ENCODE measurements around the gene MITF.
"Not testable (repeated sequence)": the region's sequence is repeated elsewhere in the genome, so short reads cannot be mapped to it uniquely, and the experiment has no call there.

Gene MITF

DNA sequence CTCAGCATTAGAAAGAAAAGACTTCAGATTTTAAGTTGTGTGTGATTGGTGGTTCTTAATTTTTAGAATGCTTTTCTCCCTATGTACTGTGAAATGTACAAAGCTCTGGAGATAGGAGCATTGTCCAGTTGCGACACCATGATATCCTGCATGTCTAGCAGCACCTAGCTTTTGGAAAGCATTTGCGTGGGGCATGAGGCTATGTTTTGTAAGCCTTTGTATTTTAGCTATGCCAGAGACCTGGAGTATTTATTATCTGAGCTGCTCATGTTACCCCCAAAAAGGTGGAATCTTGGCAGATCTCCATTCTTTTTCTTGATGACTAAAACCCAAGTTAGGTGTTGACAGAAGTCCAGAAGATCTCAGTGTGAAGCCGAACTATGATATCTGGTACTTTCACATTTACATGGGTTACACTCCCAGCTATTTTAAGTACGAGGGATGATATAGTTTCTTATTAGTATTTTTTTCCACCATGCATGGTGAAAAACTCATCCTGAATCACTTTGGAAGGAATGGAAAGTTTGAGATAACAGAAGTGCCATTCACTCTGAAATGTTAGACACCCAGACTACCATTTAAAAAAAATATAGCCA lies 133.6 kb downstream of the MITF start:
- no peak for DNase-seq (ENCODE audit: low spot score)

DNA sequence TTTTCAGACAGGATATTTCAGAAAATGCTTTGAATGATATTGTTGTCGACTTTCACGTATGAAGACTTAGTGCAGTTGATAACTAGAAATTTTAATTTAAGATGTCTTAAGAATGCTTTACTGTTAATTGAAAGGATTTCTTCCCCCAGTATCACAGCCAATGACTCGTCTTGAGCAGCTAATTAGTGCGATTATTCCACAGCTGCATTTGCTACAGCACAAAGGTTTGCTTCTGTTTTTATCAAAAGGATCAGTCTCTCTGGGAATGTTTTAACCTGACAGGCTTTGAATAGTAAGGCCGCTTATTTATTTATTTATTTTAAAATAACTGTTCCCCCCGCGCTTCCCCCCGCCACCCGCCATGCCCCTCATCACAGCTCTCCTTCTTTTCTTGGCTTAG lies 136.8 kb downstream of the MITF start:
- no peak for DNase-seq (ENCODE audit: low spot score)

DNA sequence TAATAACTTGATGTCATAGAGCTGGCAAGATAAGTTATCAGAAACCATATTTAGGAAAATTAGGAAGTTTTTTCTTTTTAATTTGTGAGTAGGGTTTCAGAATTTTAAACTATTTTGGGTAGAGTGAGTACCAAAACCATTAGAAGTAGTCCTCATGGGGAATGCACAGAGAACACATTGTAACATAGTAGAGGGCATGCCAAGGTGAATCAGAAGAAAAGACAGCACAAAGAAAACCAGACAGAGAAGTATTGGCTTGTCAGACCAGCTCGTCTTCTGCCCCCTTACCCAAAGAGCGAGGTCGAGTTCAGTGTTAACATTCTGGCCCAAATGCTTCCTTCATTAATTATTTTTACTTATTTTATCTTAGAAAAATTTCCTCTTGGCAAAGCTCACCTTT lies 139.0 kb downstream of the MITF start:
- no peak for DNase-seq (ENCODE audit: low spot score)

DNA sequence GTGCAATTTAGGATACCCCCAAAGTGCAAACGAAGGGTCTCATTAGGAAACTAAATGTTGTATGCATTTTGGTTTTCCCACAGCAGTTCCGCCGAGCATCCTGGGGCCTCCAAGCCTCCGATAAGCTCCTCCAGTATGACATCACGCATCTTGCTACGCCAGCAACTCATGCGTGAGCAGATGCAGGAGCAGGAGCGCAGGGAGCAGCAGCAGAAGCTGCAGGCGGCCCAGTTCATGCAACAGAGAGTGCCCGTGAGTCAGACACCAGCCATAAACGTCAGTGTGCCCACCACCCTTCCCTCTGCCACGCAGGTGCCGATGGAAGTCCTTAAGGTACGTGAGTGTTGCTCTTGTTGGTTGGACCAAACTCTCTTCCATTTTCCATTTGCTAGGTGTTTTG lies 139.8 kb downstream of the MITF start:
- no peak for DNase-seq (ENCODE audit: low spot score)

DNA sequence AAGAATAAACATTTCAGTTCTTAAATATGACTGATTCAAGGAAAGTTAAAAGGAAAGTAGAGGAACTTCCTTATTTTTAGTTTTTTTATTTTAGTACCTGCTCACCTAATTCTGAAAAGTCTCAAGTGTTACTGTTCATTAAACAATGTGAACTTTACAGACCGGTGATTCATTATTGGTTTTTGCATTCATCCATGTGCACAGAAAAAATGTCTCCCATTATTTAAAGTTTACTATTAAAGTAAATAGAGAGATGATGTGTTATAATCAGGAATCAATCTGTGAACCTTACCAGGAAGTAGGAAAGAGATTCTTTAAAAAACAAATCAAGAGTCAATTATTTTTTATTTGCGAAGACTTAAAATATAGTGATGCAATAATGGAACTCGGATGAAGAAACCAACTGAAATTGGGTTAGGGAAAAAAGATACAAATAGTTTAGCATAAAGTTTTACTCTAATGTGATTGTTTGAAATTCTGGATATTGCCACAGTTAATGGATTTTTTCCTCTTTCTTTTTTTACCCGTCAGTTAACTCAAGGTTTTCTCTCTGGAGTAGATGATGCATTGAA lies 140.9 kb downstream of the MITF start:
- no peak for DNase-seq (ENCODE audit: low spot score)

DNA sequence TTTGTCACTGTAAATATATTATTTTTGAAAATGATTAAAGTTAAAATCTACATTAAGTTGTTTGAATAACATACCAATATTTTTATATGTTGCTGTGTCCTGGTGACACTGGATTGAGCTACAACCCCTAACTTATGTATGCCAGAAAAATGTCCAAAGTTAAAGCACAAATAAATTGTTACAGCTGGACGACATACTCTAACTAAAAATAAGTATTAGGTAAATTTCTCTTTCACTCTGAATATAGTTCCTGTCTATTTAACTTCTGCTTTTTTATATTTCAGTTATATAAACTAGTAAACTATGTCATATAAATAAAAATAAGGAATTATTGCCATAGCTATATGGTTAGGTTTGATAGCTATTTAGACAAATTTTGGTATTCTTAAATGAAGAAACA lies 141.8 kb downstream of the MITF start:
- DNase-seq (ENCODE audit: low spot score) = no peak

DNA sequence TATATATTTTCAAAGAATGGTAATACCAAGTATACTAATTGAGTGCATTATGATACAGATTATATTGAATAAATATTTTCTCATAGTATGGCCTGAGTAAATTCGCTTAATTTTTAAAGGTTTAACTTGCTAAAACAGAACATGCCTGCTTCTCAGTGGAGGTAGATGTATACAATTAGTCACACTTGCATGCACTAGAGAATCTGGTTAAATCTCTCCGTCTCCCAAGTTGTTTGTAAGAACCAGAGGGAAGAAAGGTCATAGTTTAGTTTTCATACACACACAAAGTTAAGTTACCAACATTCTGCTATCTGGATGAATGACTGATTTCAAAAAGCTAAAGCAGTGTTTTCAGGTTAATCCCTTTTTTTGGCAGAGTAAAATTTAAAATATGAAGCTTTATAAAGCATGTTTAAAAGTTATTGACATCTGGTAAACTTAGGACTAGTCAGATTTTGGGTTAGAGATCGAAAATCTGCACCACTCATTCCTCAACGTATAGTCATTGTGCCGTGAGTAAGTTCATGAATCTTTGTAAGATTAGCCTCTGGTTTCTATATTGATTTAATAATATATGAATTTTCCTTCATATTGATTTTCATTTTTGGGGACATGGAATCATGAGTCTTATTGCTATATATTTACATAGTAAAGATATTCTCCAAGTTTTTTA lies 142.6 kb downstream of the MITF start:
- no peak for DNase-seq (ENCODE audit: low spot score)

DNA sequence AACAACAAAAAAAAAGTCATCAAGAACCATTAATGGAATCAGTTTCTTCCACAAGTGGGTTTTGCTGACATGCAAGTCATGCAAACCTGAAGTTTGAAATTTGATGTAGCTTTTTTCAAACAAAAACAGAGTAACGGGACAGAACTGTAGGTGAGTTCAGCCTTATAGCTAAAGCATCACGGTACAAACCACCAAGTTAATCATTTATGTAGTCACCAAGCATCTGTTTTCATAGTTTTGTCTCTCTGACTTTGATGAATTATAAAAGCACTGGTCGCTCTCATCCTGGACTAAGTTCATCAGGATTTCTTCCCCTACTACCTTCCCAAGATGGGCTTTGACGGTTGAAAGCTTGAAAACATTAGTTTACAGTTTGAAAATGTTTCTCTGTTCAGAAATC lies 143.3 kb downstream of the MITF start:
- DNase-seq (ENCODE audit: low spot score) = no peak

DNA sequence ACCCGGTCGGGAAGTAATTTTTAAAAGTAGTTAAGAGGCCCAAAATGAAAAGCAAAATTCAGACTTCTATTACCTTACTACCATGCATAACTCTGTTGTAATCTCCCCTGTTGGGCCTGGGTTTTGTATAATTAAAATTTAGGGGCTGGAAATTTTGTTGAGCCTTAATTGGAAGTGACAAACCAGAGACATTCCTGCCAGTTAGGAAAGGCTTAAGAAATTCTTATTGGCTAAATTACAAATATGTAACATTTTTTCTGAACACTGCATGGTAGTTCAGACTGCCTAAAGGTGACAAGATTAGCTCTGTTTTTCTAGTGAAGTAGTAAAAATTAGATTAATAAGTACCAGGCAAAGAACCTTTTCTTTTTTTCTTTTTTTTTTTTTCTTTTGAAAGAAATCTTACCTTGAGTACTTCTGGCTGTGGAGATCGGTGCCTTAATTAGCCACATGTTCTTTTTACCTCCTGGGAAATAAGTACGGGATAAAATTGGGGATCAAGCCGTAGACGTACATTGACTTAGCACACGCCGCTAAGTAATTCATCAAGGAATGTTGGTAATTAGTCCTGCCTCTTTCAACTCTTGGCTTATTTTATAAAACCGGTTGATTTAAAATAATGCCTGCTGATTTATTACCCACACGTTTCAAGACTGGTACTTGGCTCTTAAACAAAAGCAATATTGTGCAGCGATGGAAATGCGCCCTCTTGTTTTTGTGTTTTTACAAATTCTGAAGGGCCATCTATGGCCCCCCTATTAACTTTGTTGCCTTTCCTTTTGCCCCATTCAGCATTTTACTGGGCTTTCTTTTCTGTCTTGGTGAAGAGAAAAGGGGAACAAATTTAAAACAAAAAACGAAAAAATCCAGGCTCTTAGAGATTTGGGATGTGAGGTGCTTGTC lies 149.0 kb downstream of the MITF start:
- DNase-seq (ENCODE audit: low spot score) = no peak

DNA sequence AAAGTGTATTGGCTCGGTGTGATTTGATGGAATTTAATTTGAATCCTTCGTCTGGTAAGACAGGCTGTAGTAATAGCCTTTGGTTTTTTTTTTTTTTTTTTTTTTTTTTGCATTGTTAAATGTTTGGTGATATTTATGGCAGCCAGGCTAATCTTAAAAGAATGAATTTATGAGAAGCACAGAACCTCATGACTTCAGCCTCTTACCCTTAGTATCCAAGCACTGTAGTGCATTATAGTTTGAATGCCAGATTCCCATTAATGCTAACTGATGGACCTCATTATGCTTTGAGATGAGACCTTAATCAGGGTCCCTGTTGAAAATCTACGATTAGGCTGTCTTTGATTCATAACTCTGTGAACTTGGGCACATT lies 149.7 kb downstream of the MITF start:
- DNase-seq (ENCODE audit: low spot score) = no peak

DNA sequence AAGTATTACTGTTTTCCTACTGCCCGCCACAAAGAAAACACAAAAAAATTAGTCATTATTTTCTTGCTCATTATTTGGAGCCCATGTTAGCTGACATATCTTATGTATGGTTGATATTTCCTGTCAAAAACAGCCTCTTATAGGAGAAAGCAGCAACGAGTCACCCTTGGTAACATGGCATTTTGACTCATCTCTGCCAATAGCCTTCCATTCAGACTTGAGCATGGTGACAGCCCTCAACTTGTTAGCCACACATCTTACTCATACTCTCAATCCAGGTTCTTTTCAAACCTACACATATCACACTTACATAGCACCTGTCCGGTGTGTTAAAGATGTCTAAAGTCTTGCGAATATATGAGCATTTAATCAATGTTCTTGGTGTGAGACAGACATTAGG lies 150.8 kb downstream of the MITF start:
- DNase-seq (ENCODE audit: low spot score) = peak; percentile 74

DNA sequence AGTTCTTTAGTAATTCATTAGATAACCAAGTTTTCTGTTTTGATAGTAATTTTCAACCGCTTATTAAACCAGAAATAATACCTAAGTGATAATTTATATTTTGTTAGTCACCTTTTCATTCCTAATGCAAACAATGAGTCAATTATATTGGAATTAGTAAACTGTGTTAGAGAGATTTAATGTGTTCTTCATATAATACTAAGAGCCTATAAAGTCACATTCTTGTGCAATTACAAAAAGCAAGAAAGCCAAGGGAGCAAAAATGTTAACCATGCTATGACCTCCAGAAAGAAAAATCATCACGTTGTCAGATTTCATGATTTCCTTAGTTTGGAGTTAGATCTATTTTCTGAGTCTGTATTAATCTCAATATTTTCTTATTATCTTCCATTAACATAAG lies 151.4 kb downstream of the MITF start:
- DNase-seq (ENCODE audit: low spot score) = no peak

DNA sequence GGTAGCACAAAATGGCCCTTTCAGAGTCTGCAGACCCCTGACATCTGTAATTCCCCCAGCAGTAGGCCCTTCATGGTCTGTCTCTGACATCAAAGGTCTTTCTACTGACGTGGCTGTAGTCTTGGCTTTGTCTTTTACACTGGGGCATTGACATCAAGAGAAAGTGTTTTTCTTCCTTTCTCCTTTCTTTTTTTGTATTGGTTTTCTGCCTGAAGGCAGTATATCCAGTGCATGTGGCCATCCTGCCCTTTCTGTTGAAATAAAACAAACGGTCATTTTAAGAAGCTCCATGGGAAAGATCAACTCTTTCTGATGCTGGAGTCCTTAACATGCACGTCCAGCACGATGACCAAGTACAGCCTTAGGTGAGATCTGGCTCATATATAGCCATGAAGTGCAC lies 153.4 kb downstream of the MITF start:
- no peak for DNase-seq (ENCODE audit: low spot score)

DNA sequence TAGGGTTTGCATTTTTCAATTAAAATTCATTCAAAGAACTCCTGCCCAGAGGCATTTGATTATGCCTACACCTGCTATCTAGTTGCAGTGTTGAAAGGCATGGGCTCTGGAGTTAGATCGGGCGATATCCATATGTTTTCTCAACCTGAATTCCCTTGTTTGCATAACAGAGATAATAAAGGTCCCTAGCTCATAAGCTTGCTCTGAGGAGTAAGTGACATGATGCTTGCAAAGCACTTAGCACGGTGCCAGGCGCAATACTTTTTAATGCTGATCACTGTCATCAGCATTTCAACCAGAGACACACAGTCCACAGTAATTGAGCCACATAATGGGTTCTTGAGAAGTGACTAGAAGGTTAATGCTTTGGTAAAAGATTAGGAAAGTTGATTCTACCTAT lies 154.0 kb downstream of the MITF start:
- no peak for DNase-seq (ENCODE audit: low spot score)

DNA sequence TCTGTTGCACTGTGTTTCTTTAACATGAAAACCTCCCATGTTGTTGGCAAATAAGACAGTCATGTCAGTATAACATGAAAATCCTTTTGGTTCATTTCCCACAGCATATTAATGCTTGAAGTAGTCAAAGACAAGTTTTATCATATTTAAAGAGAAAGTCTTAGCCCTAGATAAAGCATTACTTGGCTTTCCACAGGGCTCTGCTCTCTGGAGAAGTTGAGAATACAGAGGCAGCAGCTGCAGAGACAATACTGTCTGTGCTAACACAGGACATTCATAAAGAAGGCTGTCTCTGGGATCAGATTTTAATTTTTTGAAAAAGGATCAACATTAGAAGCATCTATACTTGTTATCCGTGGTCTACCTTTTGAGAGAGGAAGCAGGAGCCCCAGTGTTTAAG lies 156.8 kb downstream of the MITF start:
- DNase-seq (ENCODE audit: low spot score) = no peak

DNA sequence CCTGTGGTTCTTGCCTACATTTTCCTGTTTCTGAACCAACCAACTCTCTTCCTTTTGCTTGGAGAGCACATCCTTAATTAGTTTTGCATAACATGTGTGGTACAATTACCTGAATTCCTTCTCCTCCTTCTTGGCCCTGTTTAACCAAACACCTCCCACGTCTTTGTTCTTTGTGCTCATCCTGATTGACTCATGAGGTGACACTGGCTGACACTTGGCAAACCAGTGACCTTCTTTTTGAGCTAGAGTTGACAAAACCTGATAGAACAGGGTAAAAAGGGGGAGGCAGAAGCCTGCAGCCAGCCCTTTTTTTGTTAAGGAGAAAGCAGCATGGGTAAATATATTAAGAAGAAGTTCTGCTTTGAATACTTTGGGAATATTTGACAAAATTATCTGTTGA lies 161.1 kb downstream of the MITF start:
- DNase-seq (ENCODE audit: low spot score) = no peak

DNA sequence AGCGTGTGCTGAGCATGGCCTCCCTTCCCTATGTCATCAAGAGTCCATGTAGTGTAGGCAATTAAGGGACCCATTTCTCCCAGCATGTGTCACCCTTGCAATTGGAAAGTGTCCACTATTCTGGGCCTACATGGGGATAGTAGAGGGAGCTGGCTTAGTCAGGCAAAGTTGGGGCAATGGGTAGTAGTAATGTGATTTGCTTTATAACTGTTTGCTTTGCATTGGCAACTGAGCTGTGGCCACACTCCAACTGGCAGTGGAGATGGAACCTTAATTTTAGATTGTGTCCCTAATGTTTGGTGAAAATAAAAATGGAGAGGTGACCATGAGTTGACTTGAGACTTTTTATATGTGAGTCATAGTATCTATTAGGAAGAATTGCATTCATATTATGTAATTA lies 162.5 kb downstream of the MITF start:
- no peak for DNase-seq (ENCODE audit: low spot score)

DNA sequence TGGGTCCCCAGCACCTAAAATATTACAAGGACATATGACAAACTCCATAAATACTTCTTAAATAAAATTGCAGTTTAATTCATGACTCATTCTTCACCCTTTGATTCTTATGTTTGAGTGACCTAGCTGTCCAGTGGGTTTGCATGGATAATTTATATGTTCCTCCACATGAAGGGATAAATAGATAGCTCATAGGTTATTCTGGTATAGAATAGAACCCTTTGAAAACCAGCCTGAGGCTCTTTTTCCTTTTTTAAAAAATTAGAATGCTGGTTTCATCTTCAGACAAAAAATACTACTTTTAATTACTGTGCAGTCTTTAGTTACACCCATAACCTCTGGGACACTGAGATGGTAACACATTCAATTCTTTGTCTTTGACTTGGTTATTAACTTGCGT lies 163.1 kb downstream of the MITF start:
- no peak for DNase-seq (ENCODE audit: low spot score)

DNA sequence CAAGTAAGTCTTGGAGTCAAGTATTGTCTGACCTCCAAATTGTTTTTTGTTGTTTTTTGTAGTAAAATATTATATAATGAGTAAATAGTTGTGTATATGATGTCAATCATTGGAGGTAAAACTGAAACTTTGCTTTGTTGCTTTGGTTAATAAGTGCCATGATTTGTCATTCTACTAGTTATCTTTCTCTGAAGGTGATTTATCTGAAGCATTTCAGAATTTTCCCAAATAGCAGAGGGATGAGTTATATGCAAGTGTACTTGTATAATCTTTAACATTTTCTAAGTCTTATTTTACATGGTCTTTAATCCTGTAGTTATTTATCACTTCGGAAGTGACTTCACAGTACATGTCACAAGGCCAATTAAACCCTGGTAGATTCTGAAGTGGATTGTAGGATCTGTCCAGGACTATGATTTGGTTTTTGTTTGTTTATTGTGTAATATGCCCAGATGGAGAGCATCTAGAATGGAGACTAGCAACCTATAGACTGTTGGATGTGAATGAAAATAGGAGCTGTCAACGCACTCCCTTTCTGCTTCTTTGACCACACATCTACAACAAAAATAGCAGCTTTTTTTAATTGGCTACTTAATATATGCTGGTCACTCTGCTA lies 167.2 kb downstream of the MITF start:
- DNase-seq (ENCODE audit: low spot score) = no peak

DNA sequence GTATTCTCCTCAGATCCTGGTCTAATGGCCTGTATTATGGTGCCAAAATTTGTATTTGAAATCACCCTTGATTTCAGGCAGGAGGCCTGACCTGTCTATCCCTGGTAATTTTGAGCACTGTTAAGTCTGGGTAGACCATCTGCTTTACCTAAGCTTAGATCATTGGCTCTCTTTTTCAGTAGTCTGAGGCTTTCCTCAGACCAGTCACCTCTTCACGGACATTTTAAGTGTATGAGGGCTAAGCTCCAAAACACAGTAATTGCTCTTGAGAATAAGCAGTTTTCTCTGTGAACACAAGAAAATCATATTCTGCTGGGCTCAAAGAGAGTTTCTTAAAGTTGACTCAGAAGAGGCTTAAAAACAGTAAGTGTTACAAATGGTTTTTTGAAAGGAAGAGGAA lies 168.3 kb downstream of the MITF start:
- no peak for DNase-seq (ENCODE audit: low spot score)

DNA sequence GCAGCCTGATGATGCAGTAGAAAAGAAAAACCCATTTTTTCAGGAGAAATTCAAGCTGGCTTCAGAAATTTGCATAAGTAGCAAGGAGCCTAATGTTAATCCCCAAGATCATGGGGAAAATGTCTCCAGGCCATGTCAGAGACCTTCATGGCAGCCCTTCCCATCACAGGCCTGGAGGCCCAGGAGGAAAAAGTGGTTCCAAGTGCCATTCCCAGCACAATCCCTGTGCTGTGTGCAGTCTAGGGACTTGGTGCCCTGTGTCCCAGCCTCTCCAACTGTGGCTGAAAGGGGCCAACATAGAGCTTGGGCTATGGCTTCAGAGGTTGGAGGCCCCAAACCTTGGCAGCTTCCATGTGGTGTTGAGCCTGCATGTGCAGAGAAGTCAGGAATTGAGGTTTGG lies 170.6 kb downstream of the MITF start:
- not testable (repeated sequence) for DNase-seq (ENCODE audit: low spot score)

DNA sequence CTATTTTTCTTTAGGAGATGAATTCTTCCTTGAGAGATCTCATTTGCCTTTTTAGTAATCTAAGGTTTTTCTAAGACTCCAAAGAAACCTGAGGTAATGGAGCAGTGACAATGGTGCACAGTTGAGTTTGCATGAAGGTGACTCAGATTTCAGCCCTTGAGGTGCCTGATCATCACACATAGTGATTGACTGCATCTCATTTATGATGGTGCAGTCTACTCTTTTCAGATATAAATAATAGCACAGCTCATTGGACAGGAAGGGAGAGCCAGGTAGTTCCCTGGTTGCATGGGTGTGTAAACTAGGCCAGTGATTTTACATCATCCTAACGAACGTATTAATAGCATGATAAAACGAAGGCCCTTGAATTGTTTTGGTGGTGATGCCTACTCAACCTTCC lies 174.2 kb downstream of the MITF start:
- DNase-seq (ENCODE audit: low spot score) = no peak

DNA sequence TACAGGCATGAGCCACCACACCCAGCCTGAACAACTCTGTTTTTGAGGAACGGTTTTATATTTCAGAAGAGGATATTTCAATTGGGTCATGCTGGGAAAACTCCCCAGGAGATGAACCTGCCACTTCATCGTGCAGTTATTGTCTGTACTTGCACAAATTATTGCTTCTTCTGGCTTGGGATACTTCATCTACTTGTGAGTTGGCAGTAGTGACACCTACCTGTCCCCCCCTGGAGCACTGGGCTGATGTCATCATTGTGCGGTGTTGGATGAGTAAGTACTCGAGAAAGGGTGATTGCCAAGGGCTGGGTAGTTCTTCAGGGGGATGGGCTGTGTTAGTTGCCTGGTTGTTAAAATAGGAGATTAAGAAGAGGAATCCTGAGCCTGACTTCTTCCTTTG lies 175.1 kb downstream of the MITF start:
- DNase-seq (ENCODE audit: low spot score) = peak; percentile 14
